HG03064 (cell line): ENCODE data around the gene RPL29.

Experiments used
- ATAC-seq: cut with Tn5 transposase; IDR thresholded peaks from one replicate; pipeline ENCODE4 v1.9.1; 2021; ENCODE audit warnings: low read depth; ENCODE audit not compliant: unreplicated experiment

Gene RPL29

GRCh38 chr3:51985063-51985462 is 10.6 kb downstream of the RPL29 start:
- ATAC-seq: no peak

- ATAC-seq: no peak
Measured at GRCh38 chr3:51984269-51984647, 11.4 kb downstream of the RPL29 start.

GRCh38 chr3:51983578-51984268 is 12.0 kb downstream of the RPL29 start:
- no peak for ATAC-seq

GRCh38 chr3:51982838-51983577 is 12.7 kb downstream of the RPL29 start, which contains the start of gene ACY1:
TSS of gene ACY1 (plus strand) at chr3:51983535. CDS start at chr3:51984065, 530 bp downstream.
- ATAC-seq: peak; percentile 78

- ATAC-seq: peak; percentile 37
Measured at GRCh38 chr3:51982352-51982837, 13.3 kb downstream of the RPL29 start.

GRCh38 chr3:51980253-51980652 is 15.4 kb downstream of the RPL29 start:
- no peak for ATAC-seq

GRCh38 chr3:51978143-51978502 is 17.6 kb downstream of the RPL29 start:
- ATAC-seq: no peak

GRCh38 chr3:51977446-51978142 is 18.1 kb downstream of the RPL29 start:
- no peak for ATAC-seq

GRCh38 chr3:51975852-51976549 is 19.7 kb downstream of the RPL29 start:
- ATAC-seq: no peak

- ATAC-seq: peak; percentile 54
Measured at GRCh38 chr3:51974963-51975851, 20.5 kb downstream of the RPL29 start, which contains the start of gene ABHD14A. TSS of gene ABHD14A (plus strand) at chr3:51975064. CDS start at chr3:51975136, 72 bp downstream.

GRCh38 chr3:51974277-51974962 is 21.3 kb downstream of the RPL29 start:
- no peak for ATAC-seq

GRCh38 chr3:51971350-51971749 is 24.3 kb downstream of the RPL29 start:
- ATAC-seq: no peak

GRCh38 chr3:51970606-51971300 is 24.9 kb downstream of the RPL29 start:
- ATAC-seq: no peak

- ATAC-seq: no peak
Measured at GRCh38 chr3:51969841-51970240, 25.9 kb downstream of the RPL29 start.

GRCh38 chr3:51968883-51969678 is 26.6 kb downstream of the RPL29 start:
- no peak for ATAC-seq

GRCh38 chr3:51968170-51968775 is 27.4 kb downstream of the RPL29 start:
- ATAC-seq: no peak
